ENCODE data around the gene PACSIN3. TPM values are rescaled to one million over a fixed set of nuclear protein-coding genes. Genes with fewer than 3 reads are reported as not detected.
A peak's percentile ranks its signal among the peaks of the same experiment; 100 is the strongest.
"Not testable (repeated sequence)": the region's sequence is repeated elsewhere in the genome, so short reads cannot be mapped to it uniquely, and the experiment has no call there.

PACSIN3 gene
- total RNA-seq, 2 donors from 2014 or later: 48.0 to 66.6 TPM

GRCh38 chr11:47204637-47204989 lies 18.4 kb upstream of the PACSIN3 start:
- H3K36me3 Mint-ChIP-seq (ENCODE audit: low read depth): no peaks in the 10 kb centered on the region
- no peak overlapping the region for H3K27ac ChIP-seq (ENCODE audit: low read depth, low read length)
- H3K4me1 ChIP-seq (ENCODE audit: control insufficient read depth, insufficient read depth, low read length): no peaks in the 10 kb centered on the region
- TF ChIP-seq CTCF (conservative IDR thresholded peaks at IDR 0.05): no peak
- H3K9me3 Mint-ChIP-seq: no peaks in the 10 kb centered on the region
- H3K4me3 Mint-ChIP-seq: no peak overlapping the region
- no peaks in the 10 kb centered on the region for H3K27me3 ChIP-seq (ENCODE audit: control insufficient read depth, insufficient read depth, low read length, poor library complexity, severe bottlenecking)
- H3K9ac ChIP-seq (ENCODE audit: extremely low read depth, low read length, poor library complexity, severe bottlenecking): no peak overlapping the region
- H3K4me3 ChIP-seq (ENCODE audit: low read length): no peak overlapping the region
- 62% methylated on average over 2 of the region's 2 CpGs; no CpG with 5 or more reads in 1 of the 2 experiments for WGBS, 2 experiments (ENCODE audit: insufficient coverage in 1 of 2, insufficient read length in 1 of 2)
- peak; percentile 59 for DNase-seq
- H3K4me1 Mint-ChIP-seq: peaks cover 5% of the 10 kb centered on the region
- H3K27ac Mint-ChIP-seq: no peak overlapping the region
- no peaks in the 10 kb centered on the region for H3K27me3 Mint-ChIP-seq (ENCODE audit: insufficient read depth)
- no peaks in the 10 kb centered on the region for H3K36me3 ChIP-seq (ENCODE audit: control insufficient read depth, insufficient read depth, low read length)
- H3K9me3 ChIP-seq (ENCODE audit: control insufficient read depth, low read length): no peaks in the 10 kb centered on the region

- H3K27me3 ChIP-seq (ENCODE audit: control insufficient read depth, insufficient read depth, low read length, poor library complexity, severe bottlenecking): no peaks in the 10 kb centered on the region
- Mint-ChIP-seq H3K36me3 (ENCODE audit: low read depth) (no peaks in the 10 kb centered on the region), H3K9me3 (no peaks in the 10 kb centered on the region), H3K4me3 (no peak overlapping the region), H3K27ac (no peak overlapping the region), H3K27me3 (ENCODE audit: insufficient read depth) (no peaks in the 10 kb centered on the region), H3K4me1 (peaks cover 5% of the 10 kb centered on the region)
- no peak overlapping the region for H3K4me3 ChIP-seq (ENCODE audit: low read length)
- H3K4me1 ChIP-seq (ENCODE audit: control insufficient read depth, insufficient read depth, low read length): no peaks in the 10 kb centered on the region
- no peak for TF ChIP-seq CTCF (conservative IDR thresholded peaks at IDR 0.05)
- WGBS, 2 experiments (ENCODE audit: insufficient coverage in 1 of 2, insufficient read length in 1 of 2): 89 to 92% methylated on average over 4 to 5 of the region's 5 CpGs
- H3K27ac ChIP-seq (ENCODE audit: low read depth, low read length): no peak overlapping the region
- H3K36me3 ChIP-seq (ENCODE audit: control insufficient read depth, insufficient read depth, low read length): no peaks in the 10 kb centered on the region
- no peak for DNase-seq
- no peaks in the 10 kb centered on the region for H3K9me3 ChIP-seq (ENCODE audit: control insufficient read depth, low read length)
- no peak overlapping the region for H3K9ac ChIP-seq (ENCODE audit: extremely low read depth, low read length, poor library complexity, severe bottlenecking)
Observed at GRCh38 chr11:47202576-47202975, 16.3 kb upstream of the PACSIN3 start.

GRCh38 chr11:47201015-47201414 lies 14.8 kb upstream of the PACSIN3 start:
- Mint-ChIP-seq H3K4me1 (peaks cover 5% of the 10 kb centered on the region), H3K9me3 (no peaks in the 10 kb centered on the region), H3K27me3 (ENCODE audit: insufficient read depth) (no peaks in the 10 kb centered on the region), H3K27ac (no peak overlapping the region), H3K36me3 (ENCODE audit: low read depth) (no peaks in the 10 kb centered on the region), H3K4me3 (no peak overlapping the region)
- Histone ChIP-seq H3K27ac (ENCODE audit: low read depth, low read length) (no peak overlapping the region), H3K27me3 (ENCODE audit: control insufficient read depth, insufficient read depth, low read length, poor library complexity, severe bottlenecking) (no peaks in the 10 kb centered on the region), H3K36me3 (ENCODE audit: control insufficient read depth, insufficient read depth, low read length) (no peaks in the 10 kb centered on the region), H3K9ac (ENCODE audit: extremely low read depth, low read length, poor library complexity, severe bottlenecking) (no peak overlapping the region), H3K4me3 (ENCODE audit: low read length) (no peak overlapping the region), H3K9me3 (ENCODE audit: control insufficient read depth, low read length) (no peaks in the 10 kb centered on the region), H3K4me1 (ENCODE audit: control insufficient read depth, insufficient read depth, low read length) (no peaks in the 10 kb centered on the region)
- WGBS, 2 experiments (ENCODE audit: insufficient coverage in 1 of 2, insufficient read length in 1 of 2): 91 to 93% methylated on average over 4 of the region's 4 CpGs
- no peak for TF ChIP-seq CTCF (conservative IDR thresholded peaks at IDR 0.05)
- DNase-seq: no peak

- not testable (repeated sequence) for H3K9me3 ChIP-seq (ENCODE audit: control insufficient read depth, low read length); H3K36me3 ChIP-seq (ENCODE audit: control insufficient read depth, insufficient read depth, low read length); H3K4me3 Mint-ChIP-seq; H3K9me3 Mint-ChIP-seq; H3K36me3 Mint-ChIP-seq (ENCODE audit: low read depth); H3K9ac ChIP-seq (ENCODE audit: extremely low read depth, low read length, poor library complexity, severe bottlenecking); H3K27me3 ChIP-seq (ENCODE audit: control insufficient read depth, insufficient read depth, low read length, poor library complexity, severe bottlenecking); H3K27me3 Mint-ChIP-seq (ENCODE audit: insufficient read depth); H3K4me3 ChIP-seq (ENCODE audit: low read length); H3K4me1 Mint-ChIP-seq; DNase-seq; H3K4me1 ChIP-seq (ENCODE audit: control insufficient read depth, insufficient read depth, low read length); H3K27ac ChIP-seq (ENCODE audit: low read depth, low read length); H3K27ac Mint-ChIP-seq
- WGBS, 2 experiments (ENCODE audit: insufficient coverage in 1 of 2, insufficient read length in 1 of 2): 94 to 96% methylated on average over 4 to 9 of the region's 9 CpGs
Observed at GRCh38 chr11:47198161-47198560, 11.9 kb upstream of the PACSIN3 start.
